H9 (cell line): ENCODE data around the gene FXYD6. TPM values are rescaled to one million over a fixed set of nuclear protein-coding genes. Genes with fewer than 3 reads are reported as not detected.
A peak's percentile ranks its signal among the peaks of the same experiment; 100 is the strongest.

Experiments used
- DNase-seq: peaks from one replicate; pipeline ENCODE4 v3.0.0-alpha.2; 2017
- H2AFZ ChIP-seq: one replicate; pipeline ENCODE4 v1.6.1; 2013; ENCODE audit warnings: mild to moderate bottlenecking, low read length, control low read depth, moderate library complexity
- H2AK5ac ChIP-seq: 2 replicates; pipeline ENCODE4 v1.6.1; 2013; ENCODE audit warnings: low read length, control low read depth, mixed read lengths; ENCODE audit not compliant: insufficient read length
- H2BK120ac ChIP-seq: one replicate; pipeline ENCODE4 v1.6.1; 2013; ENCODE audit warnings: low read depth, mild to moderate bottlenecking, low read length, control low read depth, inconsistent platforms; ENCODE audit not compliant: poor library complexity, severe bottlenecking
- H2BK12ac ChIP-seq: 2 replicates; pipeline ENCODE4 v1.6.1; 2013; ENCODE audit warnings: low read length, control low read depth, mixed read lengths, low read depth; ENCODE audit not compliant: insufficient read length
- H2BK15ac ChIP-seq: 2 replicates; pipeline ENCODE4 v1.6.1; 2013; ENCODE audit warnings: low read depth, low read length, control low read depth
- H2BK20ac ChIP-seq: one replicate; pipeline ENCODE4 v1.6.1; 2013; ENCODE audit warnings: low read depth, mild to moderate bottlenecking, low read length, control low read depth, inconsistent platforms; ENCODE audit not compliant: poor library complexity, severe bottlenecking
- H2BK5ac ChIP-seq: 2 replicates; pipeline ENCODE4 v1.6.1; 2013; ENCODE audit warnings: low read length, control low read depth, mixed read lengths; ENCODE audit not compliant: insufficient read length
- H3K14ac ChIP-seq: 2 replicates; pipeline ENCODE4 v1.6.1; 2013; ENCODE audit warnings: low read length, control low read depth; ENCODE audit not compliant: insufficient read depth
- H3K18ac ChIP-seq: 2 replicates; pipeline ENCODE4 v1.6.1; 2013; ENCODE audit warnings: low read depth, mild to moderate bottlenecking, mixed read lengths, low read length, control low read depth; ENCODE audit not compliant: insufficient read length
- H3K23ac ChIP-seq: 2 replicates; pipeline ENCODE4 v1.6.1; 2013; ENCODE audit warnings: low read length, control low read depth, mixed read lengths, low read depth; ENCODE audit not compliant: insufficient read length
- H3K23me2 ChIP-seq: 2 replicates; pipeline ENCODE4 v1.6.1; 2013; ENCODE audit warnings: low read depth, mild to moderate bottlenecking, mixed read lengths, low read length, control low read depth; ENCODE audit not compliant: insufficient read length, poor library complexity, severe bottlenecking
- H3K27ac ChIP-seq: 2 replicates; pipeline ENCODE4 v1.5.1; 2013; ENCODE audit warnings: low read length, control low read depth, mixed read lengths, low read depth; ENCODE audit not compliant: insufficient read length
- H3K27me3 ChIP-seq: 2 replicates; pipeline ENCODE4 v1.6.1; 2013; ENCODE audit warnings: low read length, control low read depth, inconsistent platforms; ENCODE audit not compliant: insufficient read depth
- H3K4ac ChIP-seq: 2 replicates; pipeline ENCODE4 v1.6.1; 2013; ENCODE audit warnings: low read depth, mild to moderate bottlenecking, control low read depth, inconsistent platforms, low read length, moderate library complexity
- H3K4me1 ChIP-seq: 2 replicates; pipeline ENCODE4 v1.6.1; 2013; ENCODE audit warnings: low read length, control low read depth, inconsistent platforms; ENCODE audit not compliant: insufficient read depth
- H3K4me2 ChIP-seq: 2 replicates; pipeline ENCODE4 v1.6.1; 2013; ENCODE audit warnings: low read length, control low read depth, mixed read lengths; ENCODE audit not compliant: insufficient read length, insufficient read depth
- H3K56ac ChIP-seq: 2 replicates; pipeline ENCODE4 v1.6.1; 2013; ENCODE audit warnings: low read depth, mild to moderate bottlenecking, mixed read lengths, low read length, control low read depth; ENCODE audit not compliant: insufficient read length
- H3K79me1 ChIP-seq: 2 replicates; pipeline ENCODE4 v1.6.1; 2013; ENCODE audit warnings: low read depth, mild to moderate bottlenecking, moderate library complexity, low read length, control low read depth, inconsistent platforms; ENCODE audit not compliant: insufficient read depth, poor library complexity, severe bottlenecking
- H3K79me2 ChIP-seq: 2 replicates; pipeline ENCODE4 v1.6.1; 2013; ENCODE audit warnings: low read length, control low read depth, inconsistent platforms; ENCODE audit not compliant: insufficient read depth
- H3K9ac ChIP-seq: 2 replicates; pipeline ENCODE4 v1.6.1; 2013; ENCODE audit warnings: low read length, control low read depth, mixed read lengths; ENCODE audit not compliant: insufficient read length; ENCODE audit errors: extremely low read depth
- H3K9me3 ChIP-seq: one replicate; pipeline ENCODE4 v1.6.1; 2013; ENCODE audit warnings: low read depth, low read length, inconsistent platforms; ENCODE audit not compliant: control insufficient read depth
- H3T11ph ChIP-seq: one replicate; pipeline ENCODE4 v1.6.1; 2013; ENCODE audit warnings: mild to moderate bottlenecking, low read length, control low read depth, inconsistent platforms
- H4K20me1 ChIP-seq: one replicate; pipeline ENCODE4 v1.6.1; 2013; ENCODE audit not compliant: control insufficient read depth, insufficient read length, insufficient read depth
- H4K5ac ChIP-seq: 2 replicates; pipeline ENCODE4 v1.6.1; 2013; ENCODE audit warnings: low read depth, mild to moderate bottlenecking, mixed read lengths, low read length, control low read depth; ENCODE audit not compliant: insufficient read length
- H4K8ac ChIP-seq: replicated peaks from 2 replicates; pipeline ENCODE4 v1.6.1; 2013; ENCODE audit warnings: low read length, control low read depth, mixed read lengths, low read depth; ENCODE audit not compliant: insufficient read length
- H4K91ac ChIP-seq: 2 replicates; pipeline ENCODE4 v1.6.1; 2013; ENCODE audit warnings: low read depth, mild to moderate bottlenecking, moderate library complexity, mixed read lengths, low read length, control low read depth; ENCODE audit not compliant: insufficient read length
- H3K27ac Mint-ChIP-seq, 3 experiments: 2 replicates in 2 of 3; 3 replicates in 1 of 3; pipeline ENCODE4 v1.8.0; 2020 to 2021; ENCODE audit warnings: mixed read lengths in 3 of 3, mild to moderate bottlenecking in 1 of 3, moderate library complexity in 1 of 3
- H3K27me3 Mint-ChIP-seq: 2 replicates; pipeline ENCODE4 v1.8.0; 2021; ENCODE audit warnings: low read depth, mild to moderate bottlenecking, moderate library complexity, mixed read lengths
- H3K36me3 Mint-ChIP-seq, 3 experiments: 2 replicates in 2 of 3; 3 replicates in 1 of 3; pipeline ENCODE4 v1.8.0; 2020 to 2021; ENCODE audit warnings: low read depth in 3 of 3, mixed read lengths in 3 of 3; ENCODE audit not compliant: insufficient read depth in 1 of 3
- H3K4me1 Mint-ChIP-seq, 2 experiments: 2 replicates each; pipeline ENCODE4 v1.8.0; 2020; ENCODE audit warnings: mixed read lengths in 2 of 2
- H3K4me3 Mint-ChIP-seq, 2 experiments: 2 replicates in 1 of 2; 3 replicates in 1 of 2; pipeline ENCODE4 v1.8.0; 2020 to 2021; ENCODE audit warnings: mild to moderate bottlenecking in 2 of 2, mixed read lengths in 2 of 2, moderate library complexity in 1 of 2
- H3K9me3 Mint-ChIP-seq, 2 experiments: 2 replicates in 1 of 2; 3 replicates in 1 of 2; pipeline ENCODE4 v1.8.0; 2020; ENCODE audit warnings: mild to moderate bottlenecking in 2 of 2, mixed read lengths in 2 of 2, moderate library complexity in 1 of 2
- CTCF ChIP-seq: fragments of 200-600 bp; sonication (generic); conservative IDR thresholded peaks from 3 replicates; pipeline ENCODE4 v1.8.0; 2021; ENCODE audit warnings: antibody characterized with exemption, mild to moderate bottlenecking
- WGBS: extraction: QIAGEN DNeasy Blood & Tissue Kit; methylation state at CpG from one replicate; pipeline ENCODE4 v1.1.7; 2013; ENCODE audit warnings: missing lambda C conversion rate, low lambda C conversion rate, mixed read lengths; ENCODE audit not compliant: insufficient read length; ENCODE audit errors: extremely low coverage; 5-methylcytosine and 5-hydroxymethylcytosine counted together
- total RNA-seq: library from RNA; stranded (reverse); gene quantifications from 2 replicates; pipeline ENCODE4 v1.2.1, GENCODE V29; 2021

FXYD6 gene
- total RNA-seq, 1 experiment from 2014 or later, result 18.3 TPM

- Mint-ChIP-seq H3K27me3 (peaks cover 4% of the 10 kb centered on the region), H3K4me1 (peaks cover 16 to 23% of the 10 kb centered on the region in 2 experiments), H3K9me3 (no peaks in the 10 kb centered on the region), H3K27ac (no peak overlapping the region), H3K36me3 (no peaks in the 10 kb centered on the region; a peak in 1 of 7 replicates), H3K4me3 (no peak overlapping the region)
- no peaks in the 10 kb centered on the region for H3K23me2 ChIP-seq
- no peak overlapping the region for H4K5ac ChIP-seq
- H3K27me3 ChIP-seq, result no peaks in the 10 kb centered on the region
- H2AFZ ChIP-seq, result no peak overlapping the region
- DNase-seq, result peak; percentile 16
- no peak overlapping the region for H3K23ac ChIP-seq
- H4K91ac ChIP-seq, result no peak overlapping the region
- no peak overlapping the region for H2BK5ac ChIP-seq
- no peaks in the 10 kb centered on the region for H3K79me1 ChIP-seq
- H3K79me2 ChIP-seq, result no peaks in the 10 kb centered on the region
- no peak overlapping the region for H3K18ac ChIP-seq
- no peak overlapping the region for H2BK12ac ChIP-seq
- no peak for TF ChIP-seq CTCF
- H2BK120ac ChIP-seq, result no peak overlapping the region
- no peak overlapping the region for H2BK15ac ChIP-seq
- no peak overlapping the region for H3T11ph ChIP-seq
- WGBS, result no CpG with 5 or more reads among the region's 7 CpGs
- H3K27ac ChIP-seq, result no peak overlapping the region
- no peak overlapping the region for H2AK5ac ChIP-seq
- no peak overlapping the region; the same call in 1 of the 2 replicates for H3K14ac ChIP-seq
- no peak overlapping the region for H3K9ac ChIP-seq
- H3K9me3 ChIP-seq, result no peaks in the 10 kb centered on the region
- no peaks in the 10 kb centered on the region for H3K4me1 ChIP-seq
- no peak overlapping the region for H3K4me2 ChIP-seq
- H4K8ac ChIP-seq, result no peak overlapping the region
- H2BK20ac ChIP-seq, result no peak overlapping the region
- no peak overlapping the region for H3K4ac ChIP-seq
- H3K56ac ChIP-seq, result no peak overlapping the region
- H4K20me1 ChIP-seq, result no peaks in the 10 kb centered on the region
Measured at GRCh38 chr11:117831661-117832415, 44.6 kb downstream of the FXYD6 start.
